Stimulated activated CD4-positive, alpha-beta T cell treated with anti-CD3 and anti-CD28 coated beads, Interleukin-4, amount 100 ng/mL, for 1 hour (primary cell): ENCODE measurements around the gene RSU1.
"Not testable (repeated sequence)": the region's sequence is repeated elsewhere in the genome, so short reads cannot be mapped to it uniquely, and the experiment has no call there.

ENCODE experiments used
- DNase-seq: peaks from one replicate; pipeline ENCODE4 v3.0.0-alpha.2; 2020

Gene RSU1

GRCh38 chr10:16779384-16779915 lies 37.8 kb downstream of the RSU1 start:
- peak; percentile 72 for DNase-seq

GRCh38 chr10:16777473-16778370 lies 39.5 kb downstream of the RSU1 start:
- no peak for DNase-seq

GRCh38 chr10:16776896-16777295 lies 40.3 kb downstream of the RSU1 start:
- no peak for DNase-seq

- DNase-seq = no peak
Observed at GRCh38 chr10:16773334-16773733, 43.9 kb downstream of the RSU1 start.

- no peak for DNase-seq
Observed at GRCh38 chr10:16770670-16771069, 46.6 kb downstream of the RSU1 start.

- no peak for DNase-seq
Observed at GRCh38 chr10:16770141-16770540, 47.1 kb downstream of the RSU1 start.

GRCh38 chr10:16769331-16769730 lies 47.9 kb downstream of the RSU1 start:
- no peak for DNase-seq

GRCh38 chr10:16768702-16769101 lies 48.5 kb downstream of the RSU1 start:
- no peak for DNase-seq

GRCh38 chr10:16765509-16766375 lies 51.5 kb downstream of the RSU1 start:
- DNase-seq = no peak

GRCh38 chr10:16761300-16761699 lies 55.9 kb downstream of the RSU1 start:
- no peak for DNase-seq

GRCh38 chr10:16756561-16757221 lies 60.5 kb downstream of the RSU1 start:
- no peak for DNase-seq

GRCh38 chr10:16754765-16755164 lies 62.5 kb downstream of the RSU1 start:
- no peak for DNase-seq

GRCh38 chr10:16752849-16753248 lies 64.4 kb downstream of the RSU1 start:
- DNase-seq = not testable (repeated sequence)

- no peak for DNase-seq
Observed at GRCh38 chr10:16752099-16752498, 65.1 kb downstream of the RSU1 start.

- DNase-seq = no peak
Observed at GRCh38 chr10:16751244-16751643, 66.0 kb downstream of the RSU1 start.

GRCh38 chr10:16750461-16750860 lies 66.8 kb downstream of the RSU1 start:
- DNase-seq = no peak

GRCh38 chr10:16748749-16749148 lies 68.5 kb downstream of the RSU1 start:
- no peak for DNase-seq

- no peak for DNase-seq
Observed at GRCh38 chr10:16746856-16747255, 70.4 kb downstream of the RSU1 start.

- no peak for DNase-seq
Observed at GRCh38 chr10:16745061-16745460, 72.2 kb downstream of the RSU1 start.

GRCh38 chr10:16742165-16742960 lies 74.9 kb downstream of the RSU1 start:
- no peak for DNase-seq

GRCh38 chr10:16741540-16741939 lies 75.7 kb downstream of the RSU1 start:
- no peak for DNase-seq

GRCh38 chr10:16737420-16737819 lies 79.8 kb downstream of the RSU1 start:
- DNase-seq = no peak
